HuH-7.5 (cell line): Measurements from ENCODE around the gene LHX1.

Experiments
- DNase-seq: peaks from one replicate; pipeline ENCODE4 v3.0.0; 2011; ENCODE audit warnings: low spot score

The LHX1 gene

DNA sequence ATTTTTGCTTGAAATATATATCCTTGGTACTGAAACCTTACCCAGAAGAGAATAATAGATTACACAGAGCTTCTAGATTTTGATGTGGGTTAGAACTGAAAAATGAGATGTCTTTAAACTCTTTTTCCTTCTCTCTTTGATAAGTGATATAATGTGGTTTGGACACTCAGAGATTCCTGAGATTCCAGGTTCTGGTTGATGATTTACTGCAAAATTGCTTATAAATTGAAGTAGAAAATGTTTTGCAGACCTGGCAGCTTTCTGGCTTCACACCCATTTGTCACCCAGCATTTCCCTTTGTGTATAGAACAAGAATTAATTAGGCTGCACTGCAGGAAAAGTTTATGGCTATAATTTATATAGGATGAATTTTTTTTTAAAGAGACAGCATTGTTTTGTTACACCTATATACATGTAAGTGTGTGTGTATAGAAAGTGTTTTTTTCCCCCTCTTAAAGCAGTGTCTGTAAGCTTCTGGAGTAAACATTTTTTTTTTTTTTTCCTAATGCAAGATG lies 35.0 kb downstream of the LHX1 start:
- no peak for DNase-seq

DNA sequence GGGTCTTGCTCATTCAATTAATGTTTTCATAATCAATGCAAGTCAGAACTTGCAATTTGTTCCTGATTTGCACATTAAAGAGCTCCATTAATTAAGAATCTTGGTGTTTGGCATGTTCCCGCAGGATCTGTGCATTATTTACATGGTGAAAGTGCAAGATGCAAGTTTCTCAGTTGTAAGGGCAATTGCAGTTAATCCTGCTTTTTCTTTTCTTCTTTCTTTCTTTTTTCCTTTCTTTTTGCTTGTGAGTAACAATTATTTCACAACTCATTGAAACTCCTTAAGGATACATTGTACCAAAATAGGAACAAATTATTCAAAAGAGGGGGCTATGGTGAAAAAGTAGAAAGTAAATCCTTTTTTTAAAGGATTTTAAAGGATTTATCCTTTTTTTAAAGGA lies 35.6 kb downstream of the LHX1 start:
- DNase-seq, result no peak

DNA sequence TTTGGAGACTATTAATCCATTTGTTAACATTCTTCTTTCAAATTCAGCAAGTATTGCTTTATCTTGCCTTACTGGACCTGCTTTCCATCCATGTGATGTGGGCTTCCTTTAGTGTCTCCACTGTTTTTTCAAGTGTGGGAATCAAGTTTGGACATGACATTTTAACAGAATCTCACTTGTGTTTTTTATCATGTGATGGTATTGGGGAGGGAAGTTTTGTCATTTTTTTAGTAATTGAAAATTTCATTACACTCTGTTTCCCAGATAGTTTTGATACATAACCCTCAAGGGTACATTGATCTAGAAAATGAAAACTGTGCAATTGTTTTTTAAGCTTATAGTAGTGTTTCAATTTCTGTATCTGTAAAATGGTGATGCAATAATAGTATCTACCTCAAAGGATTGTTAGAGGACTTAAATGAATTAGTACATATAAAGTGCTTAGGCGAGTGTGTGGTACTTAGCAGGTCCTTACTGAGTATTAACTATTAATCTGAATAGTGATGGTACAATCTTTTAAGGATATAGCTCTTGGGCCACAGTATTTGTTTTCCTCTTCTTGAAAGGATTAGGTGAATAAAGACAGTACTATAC lies 38.7 kb downstream of the LHX1 start:
- DNase-seq, result no peak

DNA sequence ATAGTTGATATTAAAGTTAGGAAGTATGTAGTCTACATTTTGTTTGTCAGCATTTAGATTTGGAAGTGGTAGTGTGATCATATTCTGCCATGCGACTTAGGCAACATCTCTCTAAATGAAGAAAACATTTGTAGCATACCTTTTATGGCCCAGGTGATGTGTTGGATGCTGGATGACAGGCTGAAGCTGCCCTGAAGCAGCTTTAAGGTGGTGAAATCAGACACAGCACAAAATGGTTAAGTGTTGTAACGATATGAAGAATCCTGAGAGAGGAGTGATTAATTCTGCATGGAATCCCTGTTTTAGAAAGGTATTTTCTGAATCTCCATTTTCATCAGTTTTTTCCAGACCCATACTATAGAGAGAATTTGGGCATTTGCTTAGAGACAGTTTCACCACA lies 39.8 kb downstream of the LHX1 start:
- no peak for DNase-seq

DNA sequence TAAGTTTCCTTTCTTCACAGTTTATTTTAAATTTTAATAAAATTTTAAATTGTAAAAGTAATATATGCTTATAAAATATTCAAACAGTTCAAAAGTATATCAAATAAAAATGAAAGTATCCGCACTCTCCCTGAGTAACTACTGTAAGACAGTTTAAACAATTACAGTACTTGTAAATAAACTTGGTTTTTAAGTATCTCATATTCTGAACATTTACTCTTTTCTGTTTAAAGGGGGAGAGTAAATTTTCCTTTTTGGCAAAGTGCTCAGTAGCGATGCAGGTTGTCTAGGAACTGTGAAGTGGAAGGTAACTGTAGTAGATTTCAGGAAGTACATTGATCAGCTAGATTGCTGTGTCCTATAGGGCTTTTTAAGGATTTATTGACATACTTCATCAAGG lies 40.3 kb downstream of the LHX1 start:
- DNase-seq, result no peak

- DNase-seq, result no peak
Measured at GRCh38 chr17:36978810-36979564, 41.7 kb downstream of the LHX1 start.

DNA sequence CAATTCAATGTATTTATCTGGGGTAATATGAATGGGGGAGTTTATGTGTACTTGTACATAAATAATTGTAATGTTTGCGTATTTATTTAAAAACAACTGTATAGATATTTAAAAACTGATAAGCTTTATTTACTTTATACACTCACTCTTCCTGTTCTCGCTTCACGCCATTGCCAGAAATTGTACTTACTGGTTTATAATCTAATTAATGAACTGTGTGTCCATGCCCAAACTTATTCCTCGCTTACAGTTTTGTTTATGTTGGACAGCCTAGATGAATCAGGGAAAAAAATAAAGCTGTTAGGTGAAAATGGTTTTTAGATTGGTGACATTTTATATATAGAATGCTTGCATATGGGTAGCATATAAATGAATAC lies 42.3 kb downstream of the LHX1 start:
- no peak for DNase-seq

DNA sequence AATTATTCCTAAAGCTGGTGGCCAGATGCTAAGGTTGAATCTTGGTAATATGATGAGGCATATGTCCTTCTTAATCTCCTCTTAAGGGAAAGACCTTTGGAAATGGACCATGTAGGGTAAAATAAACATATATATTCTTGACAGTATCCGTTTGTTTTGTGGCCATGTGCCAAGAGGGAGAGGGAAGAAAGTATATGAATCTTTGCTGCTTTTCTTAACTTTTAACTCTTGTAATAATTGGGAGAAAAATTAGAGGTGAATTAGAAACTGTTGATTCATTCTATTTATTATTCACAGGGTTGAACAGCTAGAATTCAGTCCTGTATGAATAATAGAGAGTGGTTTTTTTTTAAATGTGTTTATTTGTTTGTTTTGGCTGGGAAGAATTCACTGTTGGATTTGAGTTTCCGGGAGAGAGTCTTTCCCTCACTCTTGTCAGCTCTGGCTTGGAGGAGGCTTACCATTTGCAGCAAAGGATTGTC lies 43.0 kb downstream of the LHX1 start:
- DNase-seq, result no peak

DNA sequence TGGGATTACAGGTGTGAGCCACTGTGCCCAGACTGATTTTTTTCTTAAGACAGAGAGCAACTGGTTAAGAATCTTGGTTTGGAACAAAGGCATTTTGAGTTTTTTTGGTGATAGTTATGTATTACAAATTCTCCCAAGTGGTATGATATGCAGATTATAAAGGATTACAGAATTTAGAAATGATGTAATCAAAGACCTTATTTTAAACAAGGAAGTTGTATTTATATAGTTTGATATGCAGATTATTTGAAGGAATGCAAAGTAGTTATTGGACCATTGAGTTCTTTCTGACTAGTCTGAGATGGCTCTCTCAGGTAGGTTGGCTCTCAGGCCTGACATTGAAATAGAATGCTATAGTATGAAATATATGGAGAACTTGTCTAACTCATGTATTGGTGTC lies 46.3 kb downstream of the LHX1 start:
- no peak for DNase-seq

- DNase-seq, result no peak
Measured at GRCh38 chr17:36989173-36989572, 51.9 kb downstream of the LHX1 start.

GRCh38 chr17:36992701-36993100 lies 55.4 kb downstream of the LHX1 start:
- DNase-seq, result no peak

- no peak for DNase-seq
Measured at GRCh38 chr17:36993227-36993626, 56.0 kb downstream of the LHX1 start.
